Measurements from ENCODE around the gene LRRC8E.
"Not testable (repeated sequence)": the region's sequence is repeated elsewhere in the genome, so short reads cannot be mapped to it uniquely, and the experiment has no call there.

Gene LRRC8E

DNA sequence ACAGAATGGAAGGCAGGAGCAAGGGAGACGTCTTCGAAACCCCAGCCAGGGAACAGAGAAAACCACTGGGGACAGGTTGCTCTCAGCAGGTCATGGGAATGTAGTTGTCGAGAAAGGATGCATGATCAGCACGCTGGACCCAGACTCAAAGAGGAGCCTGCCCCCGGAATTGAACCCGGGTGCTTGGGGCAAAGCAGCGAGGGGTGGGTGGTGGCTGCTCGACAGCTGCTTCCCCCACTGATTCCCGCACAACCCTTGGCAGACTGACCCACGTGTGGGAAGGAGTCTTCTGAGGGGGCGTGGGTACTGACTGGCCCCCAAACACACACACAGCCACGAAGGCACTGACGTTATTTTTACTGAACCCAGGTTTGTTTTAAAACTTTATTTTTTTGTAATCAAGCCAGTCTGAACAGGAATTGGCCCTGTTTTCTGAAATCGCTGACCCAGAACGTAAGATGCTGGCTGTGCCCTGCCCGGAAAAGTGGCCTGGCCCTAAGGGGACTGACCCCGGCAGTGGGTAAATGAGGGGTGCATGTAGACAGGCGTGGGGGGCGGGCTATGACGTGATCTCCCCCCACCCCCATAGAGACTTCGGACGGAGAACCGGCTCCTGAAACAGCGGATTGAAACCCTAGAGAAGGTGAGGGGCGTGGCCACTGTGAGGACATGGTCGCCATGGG lies 32.7 kb upstream of the LRRC8E start:
- DNase-seq: no peak

DNA sequence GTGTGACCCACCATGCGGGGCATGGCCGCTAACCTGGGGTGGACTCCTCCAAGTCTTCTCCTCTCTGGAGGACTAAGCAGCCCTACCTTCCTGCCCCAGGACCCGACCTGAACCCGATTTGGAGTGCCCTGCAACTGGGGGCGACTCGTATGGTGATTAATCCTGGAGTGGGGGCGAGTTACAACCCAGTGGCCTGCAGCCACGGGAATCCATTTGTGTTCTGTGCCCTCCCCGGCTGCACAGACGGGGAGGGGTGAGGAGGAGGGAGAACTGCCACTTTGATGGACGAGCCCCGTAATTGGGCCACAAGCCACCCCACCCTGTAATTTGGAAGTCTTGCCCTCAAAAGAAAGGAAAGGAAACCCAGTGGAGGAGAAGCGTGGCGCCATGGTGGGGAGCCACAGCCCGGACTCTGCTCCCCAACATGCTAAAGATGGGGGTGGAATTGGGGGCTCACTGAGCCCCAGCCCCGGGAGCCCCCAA lies 32.2 kb upstream of the LRRC8E start:
- peak; percentile 49 for DNase-seq

GRCh38 chr19:7856679-7857663 lies 31.3 kb upstream of the LRRC8E start:
- peak; percentile 37 for DNase-seq

GRCh38 chr19:7857727-7858108 lies 30.6 kb upstream of the LRRC8E start:
- DNase-seq: no peak

GRCh38 chr19:7858109-7858770 lies 30.1 kb upstream of the LRRC8E start:
- DNase-seq: no peak

DNA sequence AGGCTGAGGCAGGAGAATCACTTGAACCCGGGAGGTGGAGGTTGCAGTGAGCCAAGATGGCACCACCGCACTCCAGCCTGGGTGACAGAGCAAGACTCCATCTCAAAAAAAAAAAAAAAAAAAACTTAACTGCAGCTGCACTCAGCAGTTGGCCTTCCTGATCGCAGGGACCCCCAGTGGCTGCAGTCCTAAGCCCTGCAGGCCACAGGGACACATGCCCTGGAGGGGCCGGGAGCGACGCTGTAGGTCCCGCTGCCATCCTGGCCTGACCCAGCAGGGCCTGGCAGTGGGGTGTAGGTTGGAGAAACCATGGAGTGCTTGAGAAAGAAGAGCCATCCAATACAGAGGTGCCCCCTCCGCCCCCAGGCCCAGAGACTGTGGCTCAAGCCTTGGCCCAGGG lies 29.2 kb upstream of the LRRC8E start:
- not testable (repeated sequence) for DNase-seq

GRCh38 chr19:7859831-7860713 lies 28.2 kb upstream of the LRRC8E start:
- DNase-seq: no peak

GRCh38 chr19:7860714-7861618 lies 27.3 kb upstream of the LRRC8E start:
- DNase-seq: peak; percentile 60

DNA sequence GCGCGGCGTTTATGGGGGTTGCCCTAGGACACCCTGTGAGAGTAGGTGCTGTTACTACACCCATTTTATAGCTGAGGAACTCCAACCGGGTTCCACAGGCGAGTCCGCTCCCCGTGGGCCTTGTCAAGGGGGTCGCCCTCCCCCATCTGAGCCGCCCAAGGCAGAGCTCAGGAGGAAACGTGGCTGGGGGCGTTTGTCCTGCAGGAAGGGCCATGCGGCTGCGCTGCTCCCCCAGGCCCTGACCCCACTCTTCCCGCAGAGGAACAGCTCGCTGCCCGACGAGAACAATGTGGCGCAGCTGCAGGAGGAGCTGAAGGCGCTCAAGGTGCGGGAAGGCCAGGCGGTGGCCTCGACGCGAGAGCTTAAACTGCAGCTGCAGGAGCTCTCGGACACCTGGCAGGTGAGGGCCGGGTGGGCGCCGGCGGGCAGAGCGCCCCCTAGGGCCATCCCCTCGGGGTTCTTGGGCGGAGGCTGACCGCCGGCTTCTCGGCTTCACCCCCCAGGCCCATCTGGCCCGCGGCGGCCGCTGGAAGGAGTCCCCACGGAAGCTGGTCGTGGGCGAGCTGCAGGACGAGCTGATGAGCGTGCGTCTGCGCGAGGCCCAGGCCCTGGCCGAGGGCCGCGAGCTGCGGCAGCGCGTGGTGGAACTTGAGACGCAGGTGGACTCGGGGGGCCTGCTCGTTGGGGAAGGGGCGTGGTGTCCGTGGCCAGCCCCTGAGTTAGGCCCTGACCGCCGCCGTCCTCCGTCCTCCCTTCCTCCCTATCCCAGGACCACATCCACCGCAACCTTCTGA lies 26.5 kb upstream of the LRRC8E start:
- DNase-seq: peak; percentile 46

DNA sequence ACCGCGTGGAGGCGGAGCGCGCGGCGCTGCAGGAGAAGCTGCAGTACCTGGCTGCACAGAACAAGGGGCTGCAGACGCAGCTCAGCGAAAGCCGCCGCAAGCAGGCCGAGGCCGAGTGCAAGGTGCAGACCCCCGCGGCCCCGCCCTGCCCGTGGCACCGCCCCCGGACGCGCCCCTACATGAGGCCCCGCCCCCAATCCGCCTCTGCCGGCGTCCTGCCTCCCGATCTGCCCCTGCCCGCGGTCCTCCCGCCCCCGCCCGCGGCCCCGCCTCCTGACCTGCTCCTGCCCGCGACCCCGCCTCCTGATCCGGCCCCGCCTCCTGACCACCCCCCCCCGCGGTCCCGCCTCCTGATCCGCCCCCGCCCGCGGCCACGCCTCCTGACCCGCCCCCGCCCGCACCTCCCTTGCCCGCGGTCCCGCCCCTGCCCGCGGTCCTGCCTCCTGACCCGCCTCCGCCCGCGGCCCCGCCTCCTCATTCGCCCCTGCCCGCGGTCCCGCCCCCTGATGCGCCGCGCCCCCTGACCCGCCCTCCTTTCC lies 25.8 kb upstream of the LRRC8E start:
- peak; percentile 83 for DNase-seq

DNA sequence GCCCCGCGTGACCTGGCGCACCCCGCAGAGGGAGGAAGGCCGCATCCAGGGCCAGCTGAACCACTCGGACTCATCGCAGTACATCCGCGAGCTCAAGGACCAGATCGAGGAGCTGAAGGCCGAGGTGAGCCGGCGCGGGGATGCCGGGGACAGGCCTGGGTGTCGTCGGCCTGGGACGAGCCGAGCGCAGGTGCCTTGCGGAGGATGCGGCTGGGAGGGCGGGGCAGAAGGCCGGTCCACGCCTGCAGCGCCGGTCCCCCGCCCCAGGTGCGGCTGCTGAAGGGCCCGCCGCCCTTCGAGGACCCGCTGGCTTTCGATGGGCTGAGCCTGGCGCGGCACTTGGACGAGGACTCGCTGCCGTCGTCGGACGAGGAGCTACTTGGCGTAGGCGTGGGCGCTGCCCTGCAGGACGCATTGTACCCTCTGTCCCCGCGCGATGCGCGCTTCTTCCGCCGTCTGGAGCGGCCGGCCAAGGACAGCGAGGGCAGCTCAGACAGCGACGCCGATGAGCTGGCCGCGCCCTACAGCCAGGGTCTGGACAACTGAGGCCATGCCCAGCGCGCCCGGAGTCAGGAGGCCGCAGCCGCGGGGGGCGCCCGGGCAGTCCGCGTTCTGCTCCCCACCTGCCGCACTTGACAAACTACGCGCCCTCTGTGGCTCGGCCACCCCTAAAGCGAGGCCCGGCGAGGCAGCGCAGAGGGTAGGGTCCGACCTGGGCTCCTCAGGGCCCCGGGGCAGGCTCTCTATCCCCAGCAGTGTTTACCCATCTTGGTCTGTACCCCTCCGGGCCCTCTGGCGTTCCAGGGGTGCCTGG lies 24.9 kb upstream of the LRRC8E start:
- DNase-seq: no peak

- DNase-seq: no peak
Measured at GRCh38 chr19:7863971-7864689, 24.2 kb upstream of the LRRC8E start.

GRCh38 chr19:7864690-7865074 lies 23.6 kb upstream of the LRRC8E start:
- no peak for DNase-seq

DNA sequence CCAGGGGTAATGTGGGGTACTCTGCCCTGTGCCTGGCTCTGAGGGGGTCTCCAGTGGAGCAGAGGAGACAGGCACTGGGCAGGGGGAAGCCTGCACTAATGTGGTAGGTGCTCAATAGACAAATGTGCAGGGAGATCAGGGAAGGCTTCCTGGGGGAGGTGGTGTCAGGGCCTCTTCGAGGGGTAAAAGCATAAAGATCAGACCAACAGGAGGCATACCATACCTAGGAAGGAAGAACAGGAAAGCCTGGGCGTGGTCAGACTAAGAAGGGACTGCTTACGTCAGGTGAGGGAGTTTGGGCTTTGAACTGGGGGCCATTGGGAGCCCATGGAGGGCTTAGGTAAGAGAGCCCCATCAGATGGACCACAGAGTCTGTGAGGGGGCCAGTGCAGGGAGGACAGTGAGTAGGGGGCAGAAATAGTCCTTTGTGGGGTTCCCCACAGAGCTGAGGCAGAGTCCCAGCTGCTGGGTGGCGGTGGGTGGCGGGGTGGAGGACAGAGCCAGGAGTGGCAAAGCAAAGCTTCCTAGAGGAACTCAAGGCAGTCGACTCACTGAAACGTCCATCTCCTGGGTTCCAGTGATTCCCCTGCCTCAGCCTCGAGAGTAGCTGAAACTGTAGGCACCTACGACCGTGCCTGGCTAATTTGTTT lies 22.9 kb upstream of the LRRC8E start:
- no peak for DNase-seq

DNA sequence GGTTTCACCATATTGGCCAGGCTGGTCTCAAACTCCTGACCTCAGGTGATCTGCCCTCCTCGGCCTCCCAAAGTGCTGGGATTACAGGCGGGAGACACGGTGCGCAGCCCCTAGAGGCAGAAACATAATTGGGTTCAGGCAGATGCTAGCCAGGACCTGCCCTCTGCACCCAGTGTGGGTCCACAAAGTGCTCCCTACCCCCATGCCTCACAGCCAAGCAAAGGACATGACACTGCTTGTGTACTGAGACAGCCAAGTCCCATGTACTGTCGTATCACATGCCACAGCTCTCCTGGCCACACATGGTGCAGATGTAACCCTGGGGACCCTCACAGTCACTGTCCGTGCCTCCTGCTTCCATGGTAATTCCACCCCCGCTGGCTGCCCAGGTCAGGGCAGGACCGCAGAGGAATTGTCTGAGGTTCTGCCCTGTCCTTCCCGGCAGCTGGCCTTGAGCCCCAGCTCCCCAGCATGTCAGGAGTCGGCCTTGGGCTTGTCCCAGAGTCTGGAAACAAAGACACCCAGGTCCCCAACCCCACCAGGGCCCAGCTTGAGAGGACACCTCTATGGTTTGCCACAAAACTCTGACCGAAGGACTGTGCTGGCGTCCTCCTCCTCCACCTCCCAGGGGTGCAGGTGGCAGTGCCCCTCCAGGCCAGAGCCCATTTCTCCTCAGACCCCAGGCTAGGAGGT lies 21.8 kb upstream of the LRRC8E start:
- DNase-seq: no peak

- no peak for DNase-seq
Measured at GRCh38 chr19:7867092-7867844, 21.0 kb upstream of the LRRC8E start.

DNA sequence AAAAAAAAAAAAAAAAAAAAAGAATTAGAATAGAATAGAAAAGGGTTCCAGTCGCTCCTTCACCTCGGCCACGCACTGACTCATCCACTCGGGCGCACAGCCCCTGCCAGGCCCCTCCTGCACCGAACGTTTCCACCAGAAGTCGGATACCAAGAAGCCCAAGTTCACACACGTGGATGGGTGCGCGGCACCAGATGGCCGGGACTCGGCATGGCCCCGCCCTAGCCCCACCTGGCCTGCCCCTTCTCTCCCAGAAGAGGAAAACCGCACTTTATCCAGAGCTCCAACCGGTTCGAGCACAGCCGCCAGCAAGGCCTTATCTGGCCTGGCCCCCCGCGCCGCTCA lies 20.0 kb upstream of the LRRC8E start:
- DNase-seq: no peak
